ENCODE measurements around the gene MS4A2.
"Not testable (repeated sequence)": the region's sequence is repeated elsewhere in the genome, so short reads cannot be mapped to it uniquely, and the experiment has no call there.

The MS4A2 gene

DNA sequence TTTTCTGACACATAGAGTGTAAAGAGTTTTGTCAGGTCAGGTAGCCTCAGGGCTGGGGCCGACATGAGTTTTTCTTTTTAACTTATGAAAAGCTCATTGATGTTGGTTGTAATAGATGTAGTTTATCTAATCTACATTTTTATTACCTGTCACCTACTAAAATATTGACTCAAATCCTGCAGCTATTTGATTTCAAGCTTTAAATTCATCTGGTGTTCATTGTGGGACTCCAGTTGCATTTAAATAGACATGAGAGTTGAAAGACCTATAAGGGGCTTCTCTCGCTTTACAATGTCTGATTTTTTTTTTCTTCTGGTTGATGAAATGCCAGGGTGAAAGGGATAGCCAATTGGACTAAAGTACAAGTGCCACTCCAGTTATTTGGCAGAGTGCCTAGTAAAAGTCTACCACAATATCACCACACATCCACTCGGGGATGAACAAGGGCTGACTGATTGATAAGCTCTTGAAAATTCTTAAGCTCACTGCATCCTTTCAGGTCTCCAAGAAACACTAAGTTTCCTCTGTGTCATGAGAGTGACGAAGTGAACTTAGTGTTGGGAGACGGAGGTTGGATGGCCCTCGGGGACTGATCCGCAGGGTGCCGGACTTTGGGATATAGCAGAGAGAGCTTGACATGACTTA, 16.1 kb downstream of the MS4A2 start:
- not testable (repeated sequence) for DNase-seq

DNA sequence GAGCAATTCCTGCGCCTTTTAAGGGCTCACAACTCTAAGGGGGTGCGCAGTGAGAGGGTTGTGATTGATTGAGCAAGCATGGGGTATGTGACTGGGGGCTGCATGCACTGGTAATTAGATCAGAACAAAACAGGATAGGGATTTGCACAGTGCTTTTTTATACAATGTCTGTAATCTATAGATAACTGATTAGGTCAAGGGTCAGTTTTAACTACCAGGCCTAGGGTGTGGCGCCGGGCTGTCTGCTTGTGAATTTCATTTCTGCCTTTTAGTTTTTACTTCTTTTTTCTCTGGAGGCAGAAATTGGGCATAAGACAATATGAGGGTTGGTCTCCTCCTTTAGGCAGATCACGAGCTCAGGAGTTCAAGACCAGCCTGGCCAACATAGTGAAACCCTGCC, 20.2 kb downstream of the MS4A2 start:
- not testable (repeated sequence) for DNase-seq

DNA sequence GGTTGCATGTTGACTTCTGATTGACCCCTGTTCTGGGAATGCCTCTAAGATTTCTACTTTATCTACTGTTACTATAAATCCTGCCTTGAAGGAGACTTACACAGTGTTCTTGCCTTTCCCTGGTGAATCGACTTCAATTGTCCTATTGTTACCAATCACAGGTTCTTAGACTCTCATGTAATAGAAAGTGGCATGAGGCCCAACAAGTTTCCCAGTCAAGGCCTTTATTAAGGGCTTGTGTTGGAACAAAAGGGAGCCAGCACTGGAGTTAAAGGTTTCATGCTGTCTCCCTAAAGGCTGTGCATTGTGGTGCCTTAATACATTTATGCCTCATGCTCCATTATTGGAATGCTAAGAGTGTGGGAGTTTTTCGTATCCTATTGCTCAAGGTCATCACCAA, 23.3 kb downstream of the MS4A2 start:
- no peak for DNase-seq

DNA sequence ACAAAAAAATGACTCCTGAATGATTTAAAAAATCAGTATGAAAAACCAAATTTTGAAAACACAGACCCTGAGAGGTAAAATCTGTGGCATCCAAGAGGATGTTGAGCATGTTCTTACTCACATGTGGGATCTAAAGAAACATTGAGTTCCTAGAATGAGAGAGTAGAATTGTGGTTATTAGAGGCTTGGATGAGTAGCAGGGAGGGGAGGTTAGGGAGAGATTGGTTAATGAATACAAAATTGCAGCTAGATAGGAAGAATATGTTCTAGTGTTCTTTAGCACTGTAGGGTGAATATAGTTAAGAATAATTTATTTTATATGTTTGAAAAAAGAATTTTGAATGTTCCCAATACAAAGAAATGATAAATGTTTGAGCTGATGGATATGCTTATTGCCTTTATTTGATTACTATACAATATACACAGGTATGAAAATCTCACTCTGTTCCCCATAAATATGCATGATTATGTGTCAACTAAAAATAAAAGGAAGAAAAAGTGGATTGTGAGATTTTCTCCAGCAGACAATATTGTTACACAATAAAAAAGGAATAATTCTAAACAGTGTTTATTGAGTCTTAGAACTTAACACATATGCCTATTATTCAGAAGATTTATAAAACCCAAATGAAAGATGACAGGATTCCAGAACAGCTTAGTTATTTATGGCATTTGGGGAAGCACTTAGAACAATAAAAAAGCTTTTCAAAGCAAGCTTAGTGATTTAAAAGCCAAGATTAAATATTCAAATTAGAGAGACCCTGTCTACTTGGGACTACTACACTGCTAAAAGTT, 28.7 kb downstream of the MS4A2 start:
- no peak for DNase-seq

DNA sequence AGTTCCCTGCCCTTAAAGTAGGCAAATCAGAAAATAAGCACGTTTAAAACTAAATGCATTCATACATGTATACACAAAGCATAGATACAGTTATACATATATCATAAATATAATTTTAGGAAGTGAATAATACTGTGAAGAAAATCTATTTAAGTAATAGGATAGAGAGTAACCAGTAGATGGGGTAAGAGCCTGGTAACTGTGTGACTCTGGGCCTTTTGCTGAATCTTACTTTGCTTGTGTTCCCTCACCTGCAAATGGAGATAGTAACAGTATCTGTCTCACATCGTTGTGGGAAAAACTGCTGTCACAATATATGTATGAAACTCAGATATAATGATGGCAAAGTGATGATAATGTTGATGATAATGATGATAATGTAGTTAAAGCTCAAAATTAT, 29.9 kb downstream of the MS4A2 start:
- DNase-seq, result no peak

DNA sequence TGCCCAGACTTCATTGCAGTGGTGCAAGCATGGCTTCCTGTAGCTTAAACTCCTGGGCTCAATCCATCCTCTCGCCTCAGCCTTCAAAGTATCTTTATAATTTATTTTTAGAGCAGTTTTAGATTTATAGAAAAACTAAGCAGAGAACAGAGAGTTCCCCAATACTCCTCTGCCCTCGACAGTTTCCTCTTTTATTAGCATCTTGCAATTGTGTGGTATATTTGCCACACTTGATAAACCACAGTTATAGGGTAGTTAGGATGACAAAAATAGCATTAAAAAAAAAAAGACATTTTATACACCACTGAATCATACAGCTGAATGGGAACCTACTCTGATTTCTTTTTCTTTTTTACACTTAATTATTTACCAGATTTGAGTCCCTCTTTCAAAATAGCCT, 31.2 kb downstream of the MS4A2 start:
- DNase-seq, result no peak

DNA sequence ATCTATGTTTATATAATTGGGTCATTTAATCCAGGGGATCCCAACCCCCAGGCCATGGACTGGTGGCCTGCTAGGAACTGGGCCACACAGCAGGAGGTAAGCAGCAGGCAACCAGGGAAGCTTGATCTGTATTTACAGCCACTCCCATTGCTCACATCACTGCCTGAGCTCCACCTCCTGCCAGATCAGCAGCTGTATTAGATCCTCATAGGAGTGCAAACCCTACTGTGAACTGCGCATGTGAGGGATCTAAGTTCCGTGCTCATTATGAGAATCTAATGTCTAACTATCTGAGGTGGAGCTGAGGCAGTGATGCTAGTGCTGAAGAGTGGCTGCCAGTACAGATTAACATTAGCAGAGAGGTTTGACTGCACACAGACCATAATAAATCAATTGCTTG, 32.8 kb downstream of the MS4A2 start:
- DNase-seq, result no peak

DNA sequence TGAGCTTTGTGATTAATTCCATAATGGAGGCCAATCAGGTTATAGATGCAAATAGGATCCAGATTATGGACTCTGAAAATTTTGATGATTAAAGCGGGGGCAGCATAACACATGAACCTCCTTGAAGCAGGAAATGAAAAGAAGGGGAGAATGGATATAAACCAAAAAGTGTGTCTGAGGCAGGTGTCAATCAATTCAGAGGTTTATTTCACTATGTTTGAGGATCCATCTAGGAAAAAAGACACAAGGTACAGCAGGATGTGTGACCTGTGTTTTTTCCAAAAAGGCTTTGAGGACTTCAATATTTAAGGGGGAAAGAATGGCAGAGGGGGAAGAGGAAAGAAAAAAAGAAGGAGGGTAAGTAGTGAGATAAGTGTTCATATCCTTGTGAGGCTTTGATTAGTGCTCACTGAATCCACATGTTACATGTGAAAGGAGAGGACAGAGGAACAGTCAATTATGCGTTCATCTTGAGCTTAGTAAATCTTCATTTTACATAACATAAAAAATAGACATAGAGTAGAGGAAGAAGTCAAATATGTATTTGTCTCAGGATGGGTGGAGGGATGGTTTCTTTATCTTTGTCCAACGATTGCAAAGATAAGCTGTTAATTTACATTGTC, 34.1 kb downstream of the MS4A2 start:
- DNase-seq, result no peak

DNA sequence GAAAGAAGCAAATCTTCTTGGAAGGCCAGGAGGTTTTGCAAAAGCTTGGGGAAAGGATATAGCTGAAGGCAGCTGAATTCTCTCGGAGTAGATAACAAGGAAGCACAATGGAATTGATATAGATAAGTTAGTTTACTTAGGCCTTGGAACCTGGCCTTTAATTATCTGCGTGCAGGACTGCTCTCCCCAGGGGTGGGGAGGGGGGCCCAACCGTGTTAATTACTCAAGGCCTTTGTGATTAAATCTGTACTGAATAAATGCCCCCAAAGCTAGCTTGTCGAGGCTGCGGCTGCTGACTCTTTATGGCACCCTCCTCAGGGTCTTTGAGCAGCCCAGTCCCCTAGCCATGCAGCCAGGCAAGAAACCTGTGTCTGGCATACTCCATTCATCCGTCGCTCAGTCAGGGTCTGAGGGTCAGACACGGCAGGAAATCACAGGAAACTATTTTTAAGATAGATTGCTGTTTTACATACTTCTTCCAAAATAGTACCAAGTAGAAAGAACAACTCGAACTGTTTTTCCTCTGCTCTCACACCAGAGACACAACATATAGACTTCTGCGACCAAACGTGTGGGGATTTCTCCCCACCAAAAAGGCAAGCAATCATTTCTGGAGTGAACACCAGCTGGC, 36.5 kb downstream of the MS4A2 start:
- no peak for DNase-seq

DNA sequence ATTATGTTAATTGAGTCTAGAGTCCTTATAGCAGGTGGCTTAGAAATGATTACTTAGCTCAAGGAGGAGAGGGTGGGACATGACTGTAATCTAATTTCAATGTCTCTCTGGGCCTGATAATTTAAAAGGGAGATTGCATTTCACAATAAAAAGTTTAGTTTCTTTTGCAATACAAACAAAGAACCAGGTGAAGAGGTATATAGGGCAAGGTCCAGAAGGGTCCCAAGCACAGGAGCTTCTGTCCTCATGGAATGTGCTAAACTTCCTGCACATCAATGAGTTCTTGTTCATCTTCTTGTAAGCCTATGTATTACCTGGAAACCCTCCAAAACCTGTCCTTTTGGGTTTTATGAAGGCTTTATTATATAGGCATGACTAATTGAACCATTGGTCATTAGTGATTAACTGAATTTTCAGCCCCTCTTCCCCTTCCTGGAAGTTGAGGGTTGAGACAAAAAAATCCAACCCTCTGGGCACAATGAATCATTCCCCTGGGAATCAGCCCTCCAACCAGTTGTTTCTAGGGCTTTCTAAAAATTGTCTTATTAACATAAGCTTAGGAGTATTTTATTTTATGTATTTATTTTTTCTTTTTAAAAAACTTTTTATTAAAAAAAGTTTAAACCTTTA, 37.6 kb downstream of the MS4A2 start:
- DNase-seq, result no peak

DNA sequence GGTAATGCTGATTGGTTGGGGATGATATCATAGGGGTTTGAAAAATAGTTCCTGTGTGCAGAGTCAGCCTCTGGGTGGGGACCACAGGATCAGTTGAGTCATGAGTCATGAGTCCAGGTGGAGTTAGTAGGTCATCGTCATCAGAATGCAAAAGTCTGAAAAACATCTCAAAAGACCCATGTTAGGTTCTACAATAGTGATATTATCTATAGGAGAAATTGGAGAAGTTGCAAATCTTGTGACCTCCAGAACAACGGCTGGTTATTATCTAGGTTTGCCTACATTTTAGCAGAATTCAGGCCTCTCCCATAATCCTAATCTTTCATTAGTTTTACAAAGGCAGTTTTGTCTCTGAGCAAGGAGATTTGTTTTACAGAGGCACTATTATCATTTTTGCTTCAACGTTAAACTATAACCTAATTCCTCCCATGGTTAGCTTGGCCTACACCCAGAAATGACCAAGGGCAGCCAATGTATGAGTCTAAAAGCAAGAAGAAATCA, 38.9 kb downstream of the MS4A2 start:
- no peak for DNase-seq

DNA sequence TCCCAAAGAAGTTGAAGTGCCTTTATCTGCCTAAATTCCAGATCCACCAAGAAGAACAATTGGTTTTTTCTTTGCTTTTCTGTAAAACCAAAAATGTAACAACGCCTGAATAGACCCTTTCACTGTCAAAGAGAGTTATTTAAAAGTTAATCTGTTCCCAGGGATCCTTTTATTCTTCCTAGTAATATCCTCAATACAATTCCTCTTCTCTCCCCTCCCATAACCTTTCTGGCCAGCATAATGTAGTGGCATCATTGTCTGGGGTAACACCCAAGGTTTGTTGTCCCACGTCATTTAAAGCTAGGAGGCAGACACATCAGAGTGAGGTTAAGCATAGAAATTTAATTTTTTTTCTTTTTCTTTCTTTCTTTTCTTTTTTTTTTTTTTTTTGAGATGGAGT, 39.9 kb downstream of the MS4A2 start:
- no peak for DNase-seq

DNA sequence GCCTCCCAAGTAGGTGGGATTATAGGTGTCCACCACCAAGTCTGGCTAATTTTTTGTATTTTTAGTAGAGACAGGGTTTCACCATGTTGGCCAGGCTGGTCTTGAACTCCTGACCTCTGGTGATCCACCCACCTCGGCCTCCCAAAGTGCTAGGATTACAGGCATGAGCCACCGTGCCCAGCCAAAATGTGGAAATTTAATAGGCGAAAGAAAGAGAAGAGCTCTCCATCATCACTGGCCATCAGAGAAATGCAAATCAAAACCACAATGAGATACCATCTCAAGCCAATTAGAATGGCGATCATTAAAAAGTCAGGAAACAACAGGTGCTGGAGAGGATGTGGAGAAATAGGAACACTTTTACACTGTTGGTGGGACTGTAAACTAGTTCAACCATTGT, 40.4 kb downstream of the MS4A2 start:
- not testable (repeated sequence) for DNase-seq

DNA sequence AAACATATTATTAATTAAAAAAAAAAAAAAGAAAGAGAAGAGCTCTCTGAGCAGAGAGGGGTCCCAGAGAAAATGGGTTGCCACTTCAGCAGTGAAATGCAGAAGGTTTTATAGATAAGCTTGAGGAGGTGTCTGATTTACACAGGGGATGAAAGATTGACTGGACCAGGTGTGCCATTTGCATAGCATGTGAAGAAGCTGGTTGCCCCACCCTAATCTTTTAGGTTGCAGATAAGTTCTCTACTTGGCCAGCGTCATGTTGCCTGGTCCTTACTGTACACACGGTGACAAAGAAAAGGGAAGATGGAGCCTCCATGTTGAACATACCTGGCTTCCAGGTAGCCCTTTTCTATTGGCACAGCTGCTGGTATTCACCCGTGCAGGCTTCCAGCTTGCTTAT, 41.4 kb downstream of the MS4A2 start:
- no peak for DNase-seq

DNA sequence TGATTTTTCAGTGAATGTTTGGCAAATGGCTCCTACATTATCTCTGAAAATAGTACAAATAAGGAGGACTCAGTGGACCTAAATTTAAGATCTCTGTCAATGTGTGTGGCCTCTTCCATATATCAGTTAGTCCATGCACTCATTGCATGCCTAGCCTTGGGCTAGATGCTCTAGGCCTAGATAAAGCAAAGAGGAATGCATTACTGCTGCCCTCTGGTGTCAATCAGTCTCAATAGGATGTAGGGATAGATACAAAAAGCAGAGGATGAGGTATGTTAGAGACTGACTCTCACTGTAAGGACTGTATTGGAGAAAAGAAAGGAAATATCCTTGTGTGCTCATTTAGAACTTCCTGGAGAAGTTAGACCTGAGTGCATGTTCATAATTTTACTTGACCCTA, 42.0 kb downstream of the MS4A2 start:
- DNase-seq, result no peak

DNA sequence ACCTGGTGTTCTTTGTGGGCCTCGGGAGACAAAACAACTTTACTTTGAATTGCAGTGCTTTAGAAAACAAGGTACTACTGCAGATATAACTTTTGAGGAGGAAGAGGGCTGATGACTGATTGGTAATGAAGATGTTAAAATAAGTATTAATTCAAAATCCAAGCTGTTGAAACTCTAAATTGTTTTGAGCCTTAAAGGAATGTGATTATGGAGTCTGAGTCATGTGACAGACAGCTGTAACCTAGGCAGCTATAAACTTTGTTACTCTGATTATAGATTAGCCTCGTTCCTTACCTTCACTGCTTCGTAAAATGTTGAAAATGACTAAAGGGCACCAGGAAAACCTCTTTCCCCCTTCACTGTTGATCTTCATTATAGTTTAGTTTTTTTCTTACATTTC, 43.4 kb downstream of the MS4A2 start:
- no peak for DNase-seq

DNA sequence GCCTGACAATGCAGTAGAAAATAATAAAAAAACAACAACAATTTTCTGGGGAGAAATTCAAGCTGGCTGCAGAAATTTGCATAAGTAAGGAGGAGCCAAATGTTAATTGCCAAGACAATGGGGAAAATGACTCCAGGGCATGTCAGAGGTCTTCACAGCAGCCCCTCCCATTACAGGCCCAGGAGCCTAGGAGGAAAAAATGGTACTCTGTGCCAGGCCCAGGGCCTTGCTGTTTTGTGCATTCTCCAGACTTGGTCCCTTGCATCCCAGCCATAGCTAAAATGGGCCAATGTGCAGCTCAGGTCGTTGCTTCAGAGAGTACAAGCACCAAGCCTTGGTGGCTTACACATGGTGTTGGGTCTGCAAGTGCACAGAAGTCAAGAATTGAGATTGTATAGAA, 45.5 kb downstream of the MS4A2 start:
- no peak for DNase-seq

DNA sequence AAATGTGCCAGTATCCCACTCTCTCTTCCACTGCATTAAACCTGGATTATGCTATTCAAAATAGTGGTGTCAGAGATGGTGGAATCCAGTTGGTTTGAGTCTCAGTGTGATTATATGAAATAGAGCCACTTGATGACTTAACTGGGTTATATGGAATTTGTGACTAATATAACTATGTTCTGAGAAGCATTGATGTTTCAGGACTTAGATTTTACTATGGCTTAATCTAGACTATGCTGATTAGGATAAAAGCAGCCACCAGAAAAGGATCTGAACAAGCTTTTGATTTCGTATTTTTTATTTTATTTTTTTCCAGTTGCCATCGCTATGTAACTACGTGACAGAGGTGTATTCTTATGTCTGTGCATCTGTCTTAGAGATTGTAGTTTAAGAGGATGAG, 55.3 kb downstream of the MS4A2 start:
- no peak for DNase-seq

DNA sequence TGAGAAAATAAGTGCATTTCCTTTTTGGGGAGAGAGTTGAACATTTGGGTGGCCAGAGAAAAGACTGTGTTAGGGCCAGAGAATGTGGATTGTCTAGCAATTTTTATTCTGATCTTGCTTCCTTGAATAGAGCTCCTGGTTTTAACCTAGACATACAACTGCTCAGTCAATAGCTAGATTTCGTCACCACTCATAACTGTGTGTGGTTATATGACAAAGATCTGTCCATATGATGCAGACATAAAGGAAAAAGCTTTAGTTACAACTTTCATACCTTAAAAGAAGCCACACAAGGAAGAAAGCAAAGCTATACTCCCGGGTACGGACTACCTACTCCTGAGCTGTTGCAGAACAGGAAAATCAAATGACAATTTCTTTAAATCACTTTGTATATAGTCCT, 57.2 kb downstream of the MS4A2 start:
- DNase-seq, result no peak
